ENCODE results near the gene KIAA0513.

The KIAA0513 gene

GRCh38 chr16:85124636-85125346, 97.2 kb downstream of the KIAA0513 start:
- Histone ChIP-seq H3K27me3 (ENCODE audit: control insufficient read depth, insufficient read depth, low read length) (peaks cover 7% of the 10 kb centered on the region), H3K4me3 (ENCODE audit: low read length) (no peak overlapping the region), H3K9ac (ENCODE audit: low read length) (no peak overlapping the region), H3K9me3 (ENCODE audit: control insufficient read depth, low read length) (no peaks in the 10 kb centered on the region), H3K36me3 (ENCODE audit: control insufficient read depth, insufficient read depth, low read length) (no peaks in the 10 kb centered on the region), H3K4me1 (ENCODE audit: control insufficient read depth, insufficient read depth, low read length) (peaks cover 7% of the 10 kb centered on the region)

DNA sequence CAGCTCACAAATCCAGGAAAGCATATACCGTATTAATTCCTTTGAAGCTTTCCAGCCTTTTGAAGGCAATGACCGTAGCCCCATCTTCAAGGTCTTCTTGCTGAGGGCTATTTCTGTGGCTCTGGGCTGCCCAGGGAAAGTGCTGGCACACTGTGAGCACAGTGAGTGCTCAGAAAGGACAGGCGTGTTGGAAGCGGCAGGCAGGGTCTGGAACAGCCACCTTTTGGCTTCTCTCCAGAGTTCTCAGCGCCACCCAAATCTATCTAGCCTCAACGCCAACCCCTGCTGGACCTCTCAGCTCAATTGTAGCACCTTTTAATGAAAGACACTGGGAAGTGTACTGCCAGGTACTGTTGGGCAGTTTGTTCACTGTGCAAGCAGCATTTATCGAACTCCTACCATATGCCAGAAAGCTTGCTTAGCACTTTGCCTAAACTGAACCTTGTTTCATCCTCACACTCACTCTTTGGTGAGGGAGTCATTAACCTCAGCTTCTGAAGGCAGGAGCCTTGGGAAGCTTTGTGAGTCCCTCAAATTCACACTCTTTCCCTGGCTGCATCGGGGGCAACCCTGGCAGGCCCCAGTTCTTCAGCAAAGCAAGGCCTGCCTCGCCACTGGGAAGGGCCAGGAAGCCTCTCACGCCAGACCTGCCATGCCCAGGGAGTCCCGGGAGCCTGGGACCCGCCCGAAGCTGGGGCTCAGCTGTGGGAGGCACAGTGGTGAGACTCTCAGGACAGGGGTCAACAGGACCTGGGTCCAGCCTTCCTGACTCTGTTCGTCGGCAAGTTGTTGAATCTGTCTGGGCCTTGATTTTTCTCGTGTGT, 98.2 kb downstream of the KIAA0513 start:
- H3K4me3 ChIP-seq (ENCODE audit: low read length): no peak overlapping the region
- no peaks in the 10 kb centered on the region for H3K36me3 ChIP-seq (ENCODE audit: control insufficient read depth, insufficient read depth, low read length)
- no peaks in the 10 kb centered on the region for H3K9me3 ChIP-seq (ENCODE audit: control insufficient read depth, low read length)
- no peak overlapping the region for H3K9ac ChIP-seq (ENCODE audit: low read length)
- peaks cover 14% of the 10 kb centered on the region for H3K4me1 ChIP-seq (ENCODE audit: control insufficient read depth, insufficient read depth, low read length)
- H3K27me3 ChIP-seq (ENCODE audit: control insufficient read depth, insufficient read depth, low read length): peaks cover 7% of the 10 kb centered on the region

- Histone ChIP-seq H3K9me3 (ENCODE audit: control insufficient read depth, low read length) (no peaks in the 10 kb centered on the region), H3K9ac (ENCODE audit: low read length) (no peak overlapping the region), H3K4me1 (ENCODE audit: control insufficient read depth, insufficient read depth, low read length) (peaks cover 14% of the 10 kb centered on the region), H3K4me3 (ENCODE audit: low read length) (no peak overlapping the region), H3K27me3 (ENCODE audit: control insufficient read depth, insufficient read depth, low read length) (peaks cover 7% of the 10 kb centered on the region), H3K36me3 (ENCODE audit: control insufficient read depth, insufficient read depth, low read length) (no peaks in the 10 kb centered on the region)
These were observed 98.8 kb downstream of the KIAA0513 start for GRCh38 chr16:85126394-85126704.

- Histone ChIP-seq H3K4me1 (ENCODE audit: control insufficient read depth, insufficient read depth, low read length) (peaks cover 14% of the 10 kb centered on the region), H3K9ac (ENCODE audit: low read length) (no peak overlapping the region), H3K9me3 (ENCODE audit: control insufficient read depth, low read length) (no peaks in the 10 kb centered on the region), H3K4me3 (ENCODE audit: low read length) (no peak overlapping the region), H3K36me3 (ENCODE audit: control insufficient read depth, insufficient read depth, low read length) (no peaks in the 10 kb centered on the region), H3K27me3 (ENCODE audit: control insufficient read depth, insufficient read depth, low read length) (peaks cover 7% of the 10 kb centered on the region)
These were observed 99.2 kb downstream of the KIAA0513 start for GRCh38 chr16:85126705-85127378.

GRCh38 chr16:85127379-85127723, 99.8 kb downstream of the KIAA0513 start:
- H3K9me3 ChIP-seq (ENCODE audit: control insufficient read depth, low read length): no peaks in the 10 kb centered on the region
- H3K36me3 ChIP-seq (ENCODE audit: control insufficient read depth, insufficient read depth, low read length): no peaks in the 10 kb centered on the region
- peaks cover 14% of the 10 kb centered on the region for H3K4me1 ChIP-seq (ENCODE audit: control insufficient read depth, insufficient read depth, low read length)
- peaks cover 7% of the 10 kb centered on the region for H3K27me3 ChIP-seq (ENCODE audit: control insufficient read depth, insufficient read depth, low read length)
- H3K4me3 ChIP-seq (ENCODE audit: low read length): no peak overlapping the region
- H3K9ac ChIP-seq (ENCODE audit: low read length): no peak overlapping the region

DNA sequence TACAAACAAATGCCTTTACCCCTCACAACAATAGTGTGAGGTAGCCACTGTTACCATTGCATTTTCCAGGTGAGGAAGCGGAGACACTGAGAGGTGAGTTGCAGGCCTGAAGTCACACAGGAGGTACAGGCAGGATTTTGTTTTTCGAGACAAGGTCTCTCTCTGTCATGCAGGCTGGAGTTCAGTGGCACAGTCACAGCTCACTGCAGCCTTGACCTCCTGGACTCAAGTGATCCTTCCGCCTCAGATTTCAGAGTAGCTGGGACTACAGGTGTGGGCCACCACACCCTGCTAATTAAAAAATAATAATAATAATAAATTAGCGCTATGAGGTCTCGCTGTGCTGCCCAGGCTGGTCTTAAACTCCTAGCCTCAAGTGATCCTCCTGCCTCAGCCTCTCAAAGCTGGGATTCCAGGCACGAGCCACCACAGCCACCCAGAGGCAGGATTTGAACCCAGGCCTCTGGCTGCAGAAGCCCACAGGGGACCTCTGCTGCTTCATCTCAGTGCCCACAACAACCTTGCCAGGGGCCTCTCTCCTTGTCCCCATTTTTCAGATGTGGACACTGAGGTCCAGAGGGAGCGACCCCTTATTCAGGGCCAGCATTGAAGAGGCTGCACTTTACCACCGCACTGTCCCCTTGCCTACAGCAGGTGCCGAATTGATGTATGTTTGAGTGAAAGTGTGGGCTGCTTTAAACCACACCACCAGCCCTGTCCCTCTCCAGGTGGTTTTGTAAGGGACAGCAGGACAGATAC, 100.7 kb downstream of the KIAA0513 start:
- Histone ChIP-seq H3K9ac (ENCODE audit: low read length) (no peak overlapping the region), H3K36me3 (ENCODE audit: control insufficient read depth, insufficient read depth, low read length) (no peaks in the 10 kb centered on the region), H3K9me3 (ENCODE audit: control insufficient read depth, low read length) (no peaks in the 10 kb centered on the region), H3K27me3 (ENCODE audit: control insufficient read depth, insufficient read depth, low read length) (peaks cover 7% of the 10 kb centered on the region), H3K4me3 (ENCODE audit: low read length) (no peak overlapping the region), H3K4me1 (ENCODE audit: control insufficient read depth, insufficient read depth, low read length) (peaks cover 14% of the 10 kb centered on the region)

- H3K9ac ChIP-seq (ENCODE audit: low read length): peak overlapping the region; percentile 28
- peaks cover 23% of the 10 kb centered on the region for H3K4me1 ChIP-seq (ENCODE audit: control insufficient read depth, insufficient read depth, low read length)
These were observed 102.5 kb downstream of the KIAA0513 start for GRCh38 chr16:85129876-85130704.

DNA sequence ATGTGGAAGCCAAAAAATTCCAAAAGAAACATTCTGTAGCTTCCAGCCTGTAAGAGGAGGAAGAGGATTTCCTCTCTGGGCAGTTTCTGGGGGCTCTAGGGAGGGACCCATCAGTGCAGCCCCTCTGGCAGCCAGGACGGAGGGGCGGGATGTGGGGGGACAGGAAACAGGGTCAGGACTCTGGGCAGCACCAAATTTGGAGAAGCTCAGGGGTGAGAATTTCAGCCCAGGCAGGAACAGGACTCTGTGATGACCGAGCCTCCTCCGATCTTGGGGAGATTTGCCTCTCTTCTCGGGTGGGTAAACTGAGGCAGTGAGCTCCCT, 103.1 kb downstream of the KIAA0513 start:
- Histone ChIP-seq H3K36me3 (ENCODE audit: control insufficient read depth, insufficient read depth, low read length) (no peaks in the 10 kb centered on the region), H3K4me1 (ENCODE audit: control insufficient read depth, insufficient read depth, low read length) (peaks cover 25% of the 10 kb centered on the region), H3K9me3 (ENCODE audit: control insufficient read depth, low read length) (no peaks in the 10 kb centered on the region), H3K27me3 (ENCODE audit: control insufficient read depth, insufficient read depth, low read length) (peaks cover 7% of the 10 kb centered on the region), H3K4me3 (ENCODE audit: low read length) (no peak overlapping the region), H3K9ac (ENCODE audit: low read length) (peak overlapping the region; percentile 28)

More at GRCh38 chr16:85129876-85130704, 102.5 kb downstream of the KIAA0513 start:
- H3K36me3 ChIP-seq (ENCODE audit: control insufficient read depth, insufficient read depth, low read length): no peaks in the 10 kb centered on the region
- no peaks in the 10 kb centered on the region for H3K9me3 ChIP-seq (ENCODE audit: control insufficient read depth, low read length)
- H3K27me3 ChIP-seq (ENCODE audit: control insufficient read depth, insufficient read depth, low read length): peaks cover 7% of the 10 kb centered on the region
- no peak overlapping the region for H3K4me3 ChIP-seq (ENCODE audit: low read length)

DNA sequence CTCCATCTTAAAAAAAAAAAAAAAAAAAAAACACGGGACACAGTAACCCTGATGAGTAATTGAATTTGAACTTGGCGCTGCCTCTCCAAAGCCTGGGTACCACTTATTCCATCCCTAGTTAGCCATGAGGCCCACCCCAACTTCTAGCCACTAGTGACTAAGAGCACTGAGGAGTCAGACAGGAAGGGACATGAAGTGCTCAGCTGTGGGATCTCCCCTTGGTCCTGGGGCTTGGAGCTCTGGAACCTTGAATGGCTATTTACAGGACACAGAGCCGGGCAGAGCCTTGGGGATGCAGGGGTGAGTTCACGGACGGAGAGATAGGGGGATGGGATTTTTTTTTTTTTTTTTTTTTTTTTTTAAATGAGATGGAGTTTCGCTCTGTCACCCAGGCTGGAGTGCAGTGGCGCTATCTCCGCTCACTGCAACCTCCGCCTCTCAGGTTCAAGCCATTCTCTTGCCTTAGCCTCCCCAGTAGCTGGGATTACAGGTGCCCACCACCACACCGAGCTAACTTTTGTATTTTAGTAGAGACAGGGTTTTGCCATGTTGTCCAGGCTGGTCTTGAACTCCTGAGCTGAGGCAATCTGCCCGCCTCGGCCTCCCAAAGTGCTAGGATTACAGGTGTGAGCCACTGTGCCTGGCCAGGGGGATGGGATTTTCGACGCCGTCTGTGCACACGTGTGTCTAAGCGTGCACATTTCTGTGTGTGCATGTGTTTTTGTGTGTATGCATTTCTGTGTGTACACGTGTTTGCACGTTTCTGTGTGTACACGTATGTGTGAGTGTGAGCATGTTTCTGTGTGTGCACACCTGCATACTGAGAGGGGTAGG, 105.1 kb downstream of the KIAA0513 start:
- Histone ChIP-seq H3K9me3 (ENCODE audit: control insufficient read depth, low read length) (no peaks in the 10 kb centered on the region), H3K9ac (ENCODE audit: low read length) (no peak overlapping the region), H3K4me1 (ENCODE audit: control insufficient read depth, insufficient read depth, low read length) (peaks cover 29% of the 10 kb centered on the region), H3K4me3 (ENCODE audit: low read length) (no peak overlapping the region), H3K27me3 (ENCODE audit: control insufficient read depth, insufficient read depth, low read length) (no peaks in the 10 kb centered on the region), H3K36me3 (ENCODE audit: control insufficient read depth, insufficient read depth, low read length) (no peaks in the 10 kb centered on the region)

GRCh38 chr16:85133290-85133599, 105.7 kb downstream of the KIAA0513 start:
- Histone ChIP-seq H3K4me1 (ENCODE audit: control insufficient read depth, insufficient read depth, low read length) (peaks cover 29% of the 10 kb centered on the region), H3K9me3 (ENCODE audit: control insufficient read depth, low read length) (no peaks in the 10 kb centered on the region), H3K27me3 (ENCODE audit: control insufficient read depth, insufficient read depth, low read length) (no peaks in the 10 kb centered on the region), H3K36me3 (ENCODE audit: control insufficient read depth, insufficient read depth, low read length) (no peaks in the 10 kb centered on the region), H3K9ac (ENCODE audit: low read length) (no peak overlapping the region), H3K4me3 (ENCODE audit: low read length) (no peak overlapping the region)

Measured in mucosa of stomach (tissue), 1 donor.